ENCODE data around the gene TAX1BP1.

DNA sequence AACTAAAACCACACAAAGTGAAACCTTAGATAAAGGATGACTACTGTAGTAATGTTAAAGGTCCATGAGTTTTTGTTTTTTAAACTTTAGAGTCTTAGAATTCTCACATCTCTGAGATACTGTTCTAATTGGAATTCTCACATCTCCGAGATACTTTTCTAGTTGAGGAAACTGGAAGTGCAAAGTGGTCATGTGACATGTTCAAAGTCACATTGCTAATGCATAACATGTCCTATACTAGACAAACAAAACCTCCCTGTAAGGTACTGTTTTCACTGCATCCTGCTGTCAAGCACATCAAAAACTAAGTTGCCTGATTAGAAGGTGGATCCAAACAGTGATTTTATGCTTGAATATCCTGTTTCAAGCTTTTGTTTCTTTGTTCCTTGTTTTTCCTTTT lies 13.9 kb downstream of the TAX1BP1 start:
- TF ChIP-seq, protein P1, sequence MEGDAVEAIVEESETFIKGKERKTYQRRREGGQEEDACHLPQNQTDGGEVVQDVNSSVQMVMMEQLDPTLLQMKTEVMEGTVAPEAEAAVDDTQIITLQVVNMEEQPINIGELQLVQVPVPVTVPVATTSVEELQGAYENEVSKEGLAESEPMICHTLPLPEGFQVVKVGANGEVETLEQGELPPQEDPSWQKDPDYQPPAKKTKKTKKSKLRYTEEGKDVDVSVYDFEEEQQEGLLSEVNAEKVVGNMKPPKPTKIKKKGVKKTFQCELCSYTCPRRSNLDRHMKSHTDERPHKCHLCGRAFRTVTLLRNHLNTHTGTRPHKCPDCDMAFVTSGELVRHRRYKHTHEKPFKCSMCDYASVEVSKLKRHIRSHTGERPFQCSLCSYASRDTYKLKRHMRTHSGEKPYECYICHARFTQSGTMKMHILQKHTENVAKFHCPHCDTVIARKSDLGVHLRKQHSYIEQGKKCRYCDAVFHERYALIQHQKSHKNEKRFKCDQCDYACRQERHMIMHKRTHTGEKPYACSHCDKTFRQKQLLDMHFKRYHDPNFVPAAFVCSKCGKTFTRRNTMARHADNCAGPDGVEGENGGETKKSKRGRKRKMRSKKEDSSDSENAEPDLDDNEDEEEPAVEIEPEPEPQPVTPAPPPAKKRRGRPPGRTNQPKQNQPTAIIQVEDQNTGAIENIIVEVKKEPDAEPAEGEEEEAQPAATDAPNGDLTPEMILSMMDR (conservative IDR thresholded peaks at IDR 0.05): no peak
- no peak for TF ChIP-seq ZFX (IDR thresholded peaks at IDR 0.05)

Data from C4-2B (cell line).